ENCODE data around the gene EXOC6B. TPM values are rescaled to one million over a fixed set of nuclear protein-coding genes. Genes with fewer than 3 reads are reported as not detected.
A peak's percentile ranks its signal among the peaks of the same experiment; 100 is the strongest.
"Not testable (repeated sequence)": the region's sequence is repeated elsewhere in the genome, so short reads cannot be mapped to it uniquely, and the experiment has no call there.

Gene EXOC6B
- total RNA-seq, 2 donors from 2014 or later, result 51.3 to 68.9 TPM

DNA sequence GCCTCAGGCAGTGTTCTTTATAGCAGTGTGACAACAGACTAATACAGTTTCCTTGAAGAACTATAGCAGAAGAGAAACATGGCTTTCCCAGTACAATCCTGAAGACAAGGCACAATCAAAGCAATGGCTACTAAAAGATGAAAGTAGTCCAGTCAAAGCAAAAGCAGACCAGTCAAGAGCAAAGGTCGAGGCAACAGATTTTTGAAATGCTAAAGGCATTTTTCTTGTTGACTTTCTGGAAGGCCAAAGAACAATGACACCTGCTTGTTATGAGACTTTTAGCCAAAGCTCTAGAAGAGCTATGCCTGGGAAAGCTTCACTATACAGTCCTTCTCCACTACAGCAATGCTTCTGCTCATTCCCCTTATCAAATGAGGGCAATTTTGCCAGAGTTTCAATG is 269.9 kb downstream of the EXOC6B start:
- H3K4me1 Mint-ChIP-seq, result peaks cover 12% of the 10 kb centered on the region

DNA sequence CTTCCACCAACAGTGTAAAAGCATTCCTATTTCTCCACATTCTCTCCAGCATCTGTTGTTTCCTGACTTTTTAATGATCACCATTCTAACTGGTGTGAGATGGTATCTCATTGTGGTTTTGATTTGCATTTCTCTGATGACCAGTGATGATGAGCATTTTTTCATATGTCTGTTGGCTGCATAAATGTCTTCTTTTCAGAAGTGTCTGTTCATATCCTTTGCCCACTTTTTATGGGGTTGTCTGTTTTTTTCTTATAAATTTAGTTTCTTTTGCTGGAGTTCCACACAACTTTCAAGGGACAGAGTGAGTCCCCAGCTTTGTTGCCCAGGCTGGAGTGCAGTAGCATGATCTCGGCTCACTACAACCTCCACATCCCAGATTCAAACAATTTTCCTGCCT is 270.5 kb downstream of the EXOC6B start:
- Mint-ChIP-seq H3K4me1 (peaks cover 12% of the 10 kb centered on the region), H3K36me3 (ENCODE audit: low read depth) (peaks cover 25% of the 10 kb centered on the region), H3K9me3 (peaks cover 10% of the 10 kb centered on the region)
- not testable (repeated sequence) for DNase-seq; H3K27me3 ChIP-seq (ENCODE audit: control insufficient read depth, insufficient read depth, low read length, poor library complexity, severe bottlenecking); H3K9ac ChIP-seq (ENCODE audit: extremely low read depth, low read length, poor library complexity, severe bottlenecking); H3K4me3 ChIP-seq (ENCODE audit: low read length); H3K27me3 Mint-ChIP-seq (ENCODE audit: insufficient read depth); H3K4me1 ChIP-seq (ENCODE audit: control insufficient read depth, insufficient read depth, low read length); H3K4me3 Mint-ChIP-seq; H3K27ac ChIP-seq (ENCODE audit: low read depth, low read length); H3K27ac Mint-ChIP-seq
- peaks cover 14% of the 10 kb centered on the region for H3K36me3 ChIP-seq (ENCODE audit: control insufficient read depth, insufficient read depth, low read length)
- 83 to 93% methylated on average over 1 of the region's 1 CpG for WGBS, 2 experiments (ENCODE audit: insufficient coverage in 1 of 2, insufficient read length in 1 of 2)
- H3K9me3 ChIP-seq (ENCODE audit: control insufficient read depth, low read length), result peaks cover 20% of the 10 kb centered on the region

More for the DNA sequence above, 269.9 kb downstream of the EXOC6B start:
- TF ChIP-seq CTCF (conservative IDR thresholded peaks at IDR 0.05), result no peak
- Histone ChIP-seq H3K27ac (ENCODE audit: low read depth, low read length) (no peak overlapping the region), H3K4me1 (ENCODE audit: control insufficient read depth, insufficient read depth, low read length) (no peaks in the 10 kb centered on the region), H3K36me3 (ENCODE audit: control insufficient read depth, insufficient read depth, low read length) (peaks cover 14% of the 10 kb centered on the region), H3K4me3 (ENCODE audit: low read length) (no peak overlapping the region), H3K9ac (ENCODE audit: extremely low read depth, low read length, poor library complexity, severe bottlenecking) (no peak overlapping the region), H3K9me3 (ENCODE audit: control insufficient read depth, low read length) (peaks cover 20% of the 10 kb centered on the region), H3K27me3 (ENCODE audit: control insufficient read depth, insufficient read depth, low read length, poor library complexity, severe bottlenecking) (no peaks in the 10 kb centered on the region)
- Mint-ChIP-seq H3K27me3 (ENCODE audit: insufficient read depth) (no peaks in the 10 kb centered on the region), H3K9me3 (peaks cover 10% of the 10 kb centered on the region), H3K27ac (no peak overlapping the region), H3K36me3 (ENCODE audit: low read depth) (peaks cover 25% of the 10 kb centered on the region), H3K4me3 (no peak overlapping the region)
- no peak for DNase-seq
- 92% methylated on average over 1 of the region's 1 CpG for WGBS, 2 experiments (ENCODE audit: insufficient coverage in 1 of 2, insufficient read length in 1 of 2)

- H3K27ac Mint-ChIP-seq; H3K9ac ChIP-seq (ENCODE audit: extremely low read depth, low read length, poor library complexity, severe bottlenecking); H3K27me3 Mint-ChIP-seq (ENCODE audit: insufficient read depth); H3K27ac ChIP-seq (ENCODE audit: low read depth, low read length); H3K4me3 Mint-ChIP-seq; DNase-seq; H3K4me1 ChIP-seq (ENCODE audit: control insufficient read depth, insufficient read depth, low read length); H3K4me3 ChIP-seq (ENCODE audit: low read length); H3K27me3 ChIP-seq (ENCODE audit: control insufficient read depth, insufficient read depth, low read length, poor library complexity, severe bottlenecking): not testable (repeated sequence)
- peaks cover 10% of the 10 kb centered on the region for H3K9me3 Mint-ChIP-seq
- H3K36me3 Mint-ChIP-seq (ENCODE audit: low read depth), result peaks cover 25% of the 10 kb centered on the region
- H3K36me3 ChIP-seq (ENCODE audit: control insufficient read depth, insufficient read depth, low read length), result peaks cover 14% of the 10 kb centered on the region
- peaks cover 12% of the 10 kb centered on the region for H3K4me1 Mint-ChIP-seq
- no CpG with 5 or more reads among the region's 1 CpG for WGBS, 2 experiments (ENCODE audit: insufficient coverage in 1 of 2, insufficient read length in 1 of 2)
- H3K9me3 ChIP-seq (ENCODE audit: control insufficient read depth, low read length), result peaks cover 20% of the 10 kb centered on the region
Measured at GRCh38 chr2:72554910-72555309, 270.9 kb downstream of the EXOC6B start.

- no peaks in the 10 kb centered on the region for H3K27me3 Mint-ChIP-seq (ENCODE audit: insufficient read depth)
- no peak for DNase-seq
- peaks cover 9% of the 10 kb centered on the region for H3K36me3 ChIP-seq (ENCODE audit: control insufficient read depth, insufficient read depth, low read length)
- TF ChIP-seq CTCF (conservative IDR thresholded peaks at IDR 0.05), result no peak
- peaks cover 12% of the 10 kb centered on the region for H3K4me1 Mint-ChIP-seq
- H3K4me3 ChIP-seq (ENCODE audit: low read length), result peak overlapping the region; percentile 47
- no peak overlapping the region for H3K9ac ChIP-seq (ENCODE audit: extremely low read depth, low read length, poor library complexity, severe bottlenecking)
- H3K36me3 Mint-ChIP-seq (ENCODE audit: low read depth), result peaks cover 25% of the 10 kb centered on the region
- H3K27ac ChIP-seq (ENCODE audit: low read depth, low read length), result no peak overlapping the region
- peaks cover 10% of the 10 kb centered on the region for H3K9me3 Mint-ChIP-seq
- no peak overlapping the region for H3K4me3 Mint-ChIP-seq
- no peaks in the 10 kb centered on the region for H3K27me3 ChIP-seq (ENCODE audit: control insufficient read depth, insufficient read depth, low read length, poor library complexity, severe bottlenecking)
- peaks cover 20% of the 10 kb centered on the region for H3K9me3 ChIP-seq (ENCODE audit: control insufficient read depth, low read length)
- H3K27ac Mint-ChIP-seq, result peak overlapping the region; percentile 74
- no peaks in the 10 kb centered on the region for H3K4me1 ChIP-seq (ENCODE audit: control insufficient read depth, insufficient read depth, low read length)
Measured at GRCh38 chr2:72554381-72554780, 271.5 kb downstream of the EXOC6B start.
